ENCODE measurements around the gene TSACC.
"Not testable (repeated sequence)": the region's sequence is repeated elsewhere in the genome, so short reads cannot be mapped to it uniquely, and the experiment has no call there.

Gene TSACC

DNA sequence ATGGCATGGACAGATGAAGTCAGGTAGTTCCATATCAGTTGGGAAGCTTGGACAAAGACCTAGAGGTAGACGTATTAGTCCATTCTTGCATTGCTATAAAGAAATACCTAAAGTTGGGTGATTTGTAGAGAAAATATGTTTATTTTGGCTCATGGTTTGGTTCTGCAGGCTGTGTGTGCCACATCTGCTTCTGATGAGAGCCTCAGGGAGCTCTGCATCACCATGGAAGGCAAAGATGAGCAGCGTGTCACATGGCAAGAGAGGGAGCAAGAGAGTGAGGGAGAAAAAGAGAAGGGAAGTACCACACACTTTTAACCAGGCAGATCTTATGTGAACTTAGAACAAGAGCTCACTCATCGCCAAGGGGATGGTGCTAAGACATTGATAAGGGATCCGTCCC lies 9.0 kb downstream of the TSACC start:
- no peak for DNase-seq

- DNase-seq = not testable (repeated sequence)
Measured at GRCh38 chr1:156352481-156352880, 14.2 kb downstream of the TSACC start.

- DNase-seq = no peak
Measured at GRCh38 chr1:156356262-156356874, 18.0 kb downstream of the TSACC start.

DNA sequence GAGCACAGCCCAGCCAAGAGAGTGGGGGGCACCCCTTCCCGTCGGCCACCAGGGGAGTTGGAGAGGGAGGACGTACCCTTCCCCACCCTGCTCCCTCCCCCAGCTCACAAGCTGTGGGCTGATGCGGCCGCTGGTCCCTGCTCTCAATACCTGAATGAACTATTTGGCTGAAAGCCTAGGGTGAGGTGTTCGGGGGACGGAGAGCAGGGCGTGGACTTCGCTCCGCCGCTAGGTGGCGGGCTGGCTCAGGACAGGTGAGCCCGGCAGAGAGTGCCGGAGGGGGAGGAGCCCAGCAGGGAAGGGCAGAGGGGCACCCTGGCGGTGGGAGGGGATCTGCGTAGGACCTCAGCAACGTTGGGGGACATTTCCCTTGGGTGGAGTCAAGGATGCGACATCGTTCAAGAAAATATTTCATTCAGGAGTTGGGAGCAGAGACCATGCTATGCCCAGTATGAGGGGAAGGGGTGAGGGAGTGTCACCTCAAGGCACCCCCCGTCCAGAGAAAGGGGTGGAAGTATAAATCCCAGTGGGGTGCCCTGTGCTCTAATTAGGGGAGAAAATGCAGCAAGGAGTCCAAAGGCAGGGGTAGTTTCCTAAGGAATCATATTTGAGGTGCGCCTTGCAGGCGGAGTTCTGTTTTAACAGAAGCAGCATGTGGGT lies 18.7 kb downstream of the TSACC start:
- DNase-seq = peak in 1 of 2 experiments; percentile 11

- no peak for DNase-seq
Measured at GRCh38 chr1:156357977-156358376, 19.7 kb downstream of the TSACC start.

DNA sequence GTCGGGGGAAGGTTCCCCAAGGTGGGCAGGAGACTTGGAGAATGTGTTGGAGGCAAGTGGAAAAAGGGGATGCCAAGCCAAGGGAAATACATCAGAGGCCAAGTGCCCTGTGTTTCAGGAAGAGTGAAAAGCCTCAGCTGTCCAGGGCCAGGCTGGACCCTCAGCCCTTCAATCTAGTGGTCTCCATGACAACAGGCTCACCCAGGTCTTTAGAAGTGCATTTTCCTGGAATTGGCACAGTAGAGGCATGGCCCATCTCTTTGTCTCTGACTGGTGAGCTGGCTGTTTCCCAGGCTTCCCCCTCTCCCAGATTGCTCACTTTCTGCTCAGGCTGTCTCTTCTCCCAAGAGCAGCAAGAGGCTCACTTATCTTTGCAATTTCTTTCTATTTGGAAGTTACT lies 20.3 kb downstream of the TSACC start:
- DNase-seq = no peak

- DNase-seq = no peak
Measured at GRCh38 chr1:156359249-156359648, 20.9 kb downstream of the TSACC start.

GRCh38 chr1:156359973-156360372 lies 21.6 kb downstream of the TSACC start:
- no peak for DNase-seq

DNA sequence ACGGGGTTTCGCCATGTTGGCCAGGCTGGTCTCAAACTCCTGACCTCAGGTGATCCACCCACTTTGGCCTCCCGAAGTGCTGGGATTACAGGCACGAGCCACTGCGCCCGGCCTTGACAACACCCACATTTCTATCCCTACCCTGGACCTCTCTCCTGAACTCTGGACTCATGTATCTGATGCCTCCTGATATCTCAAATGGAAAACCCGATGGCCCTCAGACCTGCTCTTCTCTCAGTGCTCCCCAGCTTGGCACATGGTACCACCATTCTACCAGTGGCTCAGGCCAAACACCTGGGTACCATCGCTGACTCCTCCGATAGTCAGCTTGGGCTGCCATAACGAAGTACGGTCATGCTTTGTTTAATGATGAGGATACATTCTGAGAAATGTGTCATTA lies 22.2 kb downstream of the TSACC start:
- DNase-seq = no peak

DNA sequence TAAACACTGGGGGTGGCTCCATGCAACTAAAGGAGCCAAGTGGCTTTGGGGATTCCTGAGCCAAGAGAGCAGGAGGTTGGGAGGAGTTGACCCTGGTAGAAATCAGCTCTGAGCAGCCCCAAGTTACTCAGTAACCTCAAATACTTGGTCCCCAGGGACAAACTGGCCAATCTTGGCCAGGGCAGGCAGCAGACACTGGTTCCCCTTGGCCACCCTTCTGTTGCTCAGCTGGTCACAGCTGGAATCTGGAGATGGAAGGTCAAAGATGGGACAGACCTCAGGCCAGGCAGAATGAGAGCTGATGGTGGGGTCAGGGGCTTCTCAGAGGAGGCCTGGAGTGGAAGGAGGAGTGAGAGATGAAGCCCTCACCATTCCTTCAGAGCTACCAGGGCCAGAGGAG lies 27.4 kb downstream of the TSACC start:
- DNase-seq = no peak

DNA sequence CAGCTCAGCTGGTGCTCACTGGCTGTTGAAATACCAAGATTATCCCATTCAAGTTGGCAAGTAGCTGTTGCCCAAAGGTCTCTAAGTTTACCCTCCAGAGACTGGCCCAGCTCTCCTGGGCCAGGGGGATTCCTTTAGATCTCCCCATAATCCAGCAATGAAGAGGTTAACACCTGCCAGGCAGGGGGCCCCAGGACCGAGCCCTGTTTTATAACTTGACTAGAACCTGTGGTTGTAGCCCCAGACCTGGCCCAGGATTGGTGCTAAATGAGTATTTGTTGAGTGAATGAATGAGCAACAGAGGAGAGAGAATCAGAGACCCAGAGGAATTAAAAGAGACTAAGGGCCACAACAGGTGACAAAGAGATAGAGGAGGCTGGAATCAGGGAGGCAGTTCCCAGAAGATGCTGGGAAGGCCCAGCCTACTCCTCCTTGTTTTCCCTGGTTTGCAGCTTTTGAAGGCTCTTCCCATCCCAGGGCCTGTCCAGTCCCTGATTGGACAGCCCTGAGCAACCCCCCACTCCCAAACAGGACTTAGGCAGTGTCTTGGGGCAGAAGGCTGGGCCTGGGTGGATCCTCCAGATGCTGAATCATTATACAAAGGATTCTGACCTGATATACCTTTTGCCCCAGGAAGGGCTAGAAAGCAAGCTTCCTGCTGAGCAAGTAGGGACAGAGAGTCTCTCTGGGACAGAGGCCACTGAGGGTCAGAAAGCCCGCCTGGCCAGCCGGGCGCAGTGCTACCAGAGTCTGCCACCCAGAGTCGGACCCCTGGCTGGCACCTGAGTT lies 28.2 kb downstream of the TSACC start:
- DNase-seq = no peak

DNA sequence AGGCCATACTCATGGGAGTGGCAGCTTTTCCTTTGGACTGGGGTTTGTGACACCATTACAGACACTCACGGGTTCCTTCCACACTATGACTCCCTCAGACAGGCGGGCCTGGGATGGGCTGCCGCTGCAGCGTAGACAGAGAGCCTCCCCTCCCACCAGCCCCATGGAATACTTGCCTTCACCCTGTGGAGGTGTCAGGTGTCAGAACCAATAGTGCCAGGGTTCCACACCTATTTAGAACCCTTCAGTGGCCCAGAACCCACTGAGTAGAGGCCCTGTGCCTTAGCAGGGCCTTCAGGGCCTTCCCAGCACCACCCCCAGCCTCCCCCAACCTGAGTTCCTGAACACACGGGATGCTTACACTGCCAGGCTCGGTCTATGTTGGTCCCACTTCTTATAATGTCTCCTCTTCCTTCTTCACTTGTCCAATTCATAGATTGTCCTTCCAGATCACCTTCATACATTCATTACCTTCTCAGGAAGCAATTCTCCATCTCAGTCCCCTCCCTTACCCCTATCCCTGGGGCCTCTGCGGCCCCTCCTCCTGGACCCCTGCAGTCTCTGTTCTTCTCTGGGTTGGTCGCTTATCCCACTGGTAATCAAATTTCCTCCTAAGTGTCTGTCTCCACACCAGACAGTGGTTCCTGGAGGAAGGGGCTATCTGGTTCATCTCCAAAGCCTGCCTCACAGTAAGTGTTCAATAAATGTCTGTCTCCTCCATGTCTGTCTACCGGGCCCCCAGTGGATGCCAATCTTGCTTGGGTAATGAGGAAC lies 29.2 kb downstream of the TSACC start:
- no peak for DNase-seq

DNA sequence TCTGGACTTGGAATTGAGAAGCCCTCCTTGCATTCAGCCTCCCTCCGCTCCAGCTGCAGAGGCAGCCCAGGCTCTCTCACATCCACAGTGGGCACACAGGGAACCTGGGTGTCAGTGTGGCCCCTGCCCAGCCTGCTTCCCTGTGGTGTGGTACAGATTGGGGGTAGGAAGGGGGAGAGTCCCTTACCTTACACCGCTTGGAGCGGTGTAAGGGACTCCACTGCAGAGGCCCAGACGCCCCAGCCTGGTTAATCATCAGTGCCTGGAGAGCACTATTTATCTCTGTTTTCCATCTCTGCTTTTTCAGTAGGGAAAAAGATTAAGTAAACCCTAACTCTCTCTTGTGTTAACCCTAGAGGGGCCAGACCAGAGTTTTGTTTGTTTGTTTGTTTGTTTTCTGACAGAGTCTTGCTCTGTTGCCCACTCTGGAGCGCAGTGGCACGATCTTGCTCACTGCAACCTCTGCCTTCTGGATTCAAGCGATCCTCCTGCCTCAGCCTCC lies 29.9 kb downstream of the TSACC start:
- no peak for DNase-seq

DNA sequence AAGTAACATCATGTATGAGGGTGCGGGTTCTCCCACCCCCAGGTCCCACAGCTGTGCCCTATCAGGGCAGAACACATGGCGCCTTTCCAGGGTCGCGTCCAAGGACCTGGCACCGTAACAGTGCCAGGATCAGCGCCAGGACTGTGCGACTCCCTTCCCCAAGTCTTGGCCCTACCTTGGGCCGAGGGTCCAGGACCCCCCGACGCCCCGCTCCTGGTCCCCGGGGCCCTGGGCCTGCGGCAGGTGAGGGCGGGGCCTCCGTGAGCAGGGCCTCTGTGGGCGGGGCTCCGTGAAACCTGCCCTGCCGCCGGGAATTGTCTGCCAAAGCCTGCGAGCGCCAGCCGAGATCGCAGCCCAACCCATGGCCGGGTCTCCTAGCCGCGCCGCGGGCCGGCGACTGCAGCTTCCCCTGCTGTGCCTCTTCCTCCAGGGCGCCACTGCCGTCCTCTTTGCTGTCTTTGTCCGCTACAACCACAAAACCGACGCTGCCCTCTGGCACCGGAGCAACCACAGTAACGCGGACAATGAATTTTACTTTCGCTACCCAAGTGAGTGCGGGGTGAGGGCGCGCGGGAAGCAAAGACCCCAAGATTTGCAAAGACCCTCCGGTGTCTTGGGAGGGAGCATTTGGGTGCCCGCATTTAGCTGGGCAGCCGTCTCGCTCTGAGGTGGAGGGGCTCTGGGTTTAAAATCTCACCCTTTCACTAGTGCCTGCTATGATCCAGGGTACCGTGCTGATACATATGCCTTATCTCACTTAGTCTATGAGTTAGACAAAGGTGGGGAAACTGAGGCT lies 30.8 kb downstream of the TSACC start, which contains the start of gene RHBG:
Gene RHBG, plus strand, starts transcription at position 323 of the 796 bp plus-strand sequence. Its CDS starts 39 bp downstream, at position 362.
- DNase-seq = peak in 1 of 2 experiments; percentile 26

DNA sequence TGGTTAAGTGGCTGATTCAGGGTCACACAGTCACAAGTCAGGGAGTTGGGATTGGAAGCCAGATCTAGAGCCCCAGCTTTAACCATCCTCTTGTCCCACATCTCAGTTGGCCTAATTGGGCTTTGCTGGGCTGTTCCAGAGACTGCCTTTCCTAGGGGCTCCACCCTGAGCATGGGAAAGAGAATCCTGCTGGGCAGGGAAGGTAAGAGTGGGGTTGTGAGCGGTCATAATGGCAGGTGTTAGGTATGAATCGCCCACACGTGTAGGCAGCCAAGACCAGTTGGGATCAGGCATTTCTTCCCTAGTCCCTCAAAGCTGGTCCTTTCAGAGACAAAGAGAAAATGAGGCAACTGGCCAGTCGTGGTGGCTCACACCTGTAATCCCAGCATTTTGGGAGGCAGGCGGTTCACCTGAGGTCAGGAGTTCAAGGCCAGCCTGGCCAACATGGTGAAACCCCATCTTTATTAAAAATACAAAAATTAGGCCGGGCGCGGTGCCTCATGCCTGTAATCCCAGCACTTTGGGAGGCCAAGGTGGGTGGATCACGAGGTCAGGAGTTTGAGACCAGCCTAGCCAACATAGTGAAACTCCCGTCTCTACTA lies 31.5 kb downstream of the TSACC start:
- not testable (repeated sequence) for DNase-seq

DNA sequence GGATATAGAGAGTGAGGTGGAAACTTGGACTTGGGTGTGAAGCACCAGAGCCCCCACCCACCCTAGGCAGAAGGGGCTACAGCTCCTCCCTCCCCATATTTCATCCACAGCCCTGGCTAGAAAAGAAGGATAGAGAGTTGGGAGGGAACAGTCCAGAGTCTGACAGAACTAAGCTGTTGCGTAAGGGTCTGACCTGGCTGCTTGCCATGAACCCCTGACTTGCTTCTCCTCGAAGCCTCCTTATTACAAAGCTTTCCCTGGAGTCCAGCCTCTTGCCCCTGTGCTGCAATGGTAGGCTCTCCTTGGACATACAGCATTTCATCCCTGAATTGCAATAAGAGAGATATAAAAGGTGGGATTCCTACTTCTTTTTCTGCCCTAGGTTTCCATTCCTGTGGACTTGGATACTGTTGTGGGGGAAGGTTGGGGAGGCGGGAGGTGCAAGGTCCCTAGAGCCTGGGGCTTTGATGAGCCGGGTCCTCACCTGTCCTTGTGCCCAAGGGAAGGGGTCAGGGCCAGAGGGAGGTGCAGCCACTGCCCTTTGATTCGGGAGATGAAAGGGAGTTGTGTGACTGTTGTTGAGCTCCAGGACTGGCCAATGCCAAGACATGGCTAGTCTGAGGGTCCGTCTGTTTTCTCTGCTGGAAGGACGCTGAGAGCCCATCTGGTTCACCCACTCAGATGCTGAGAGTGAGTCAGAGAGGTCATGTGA lies 33.4 kb downstream of the TSACC start:
- peak in 1 of 2 experiments; percentile 36 for DNase-seq

GRCh38 chr1:156372265-156372586 lies 33.9 kb downstream of the TSACC start:
- DNase-seq = peak in 1 of 2 experiments; percentile 68

DNA sequence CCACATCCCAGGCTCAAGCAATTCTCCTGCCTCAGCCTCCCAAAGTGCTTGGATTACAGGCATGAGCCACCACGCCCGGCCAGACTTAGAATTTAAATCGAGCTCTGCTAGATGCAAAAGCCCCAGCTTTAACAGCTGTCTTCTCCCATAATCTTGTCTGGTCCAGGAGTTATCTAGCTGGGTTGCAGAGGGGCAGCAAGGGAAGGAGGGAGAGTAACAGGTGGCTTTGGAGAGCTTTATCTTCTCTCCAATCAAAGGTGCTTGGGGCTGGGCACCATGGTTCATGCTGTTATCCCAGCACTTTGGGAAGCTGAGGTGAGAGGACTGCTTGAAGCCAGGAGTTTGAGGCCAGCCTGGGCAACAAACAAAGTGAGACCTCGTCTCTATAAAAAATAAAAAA lies 34.5 kb downstream of the TSACC start:
- no peak for DNase-seq

DNA sequence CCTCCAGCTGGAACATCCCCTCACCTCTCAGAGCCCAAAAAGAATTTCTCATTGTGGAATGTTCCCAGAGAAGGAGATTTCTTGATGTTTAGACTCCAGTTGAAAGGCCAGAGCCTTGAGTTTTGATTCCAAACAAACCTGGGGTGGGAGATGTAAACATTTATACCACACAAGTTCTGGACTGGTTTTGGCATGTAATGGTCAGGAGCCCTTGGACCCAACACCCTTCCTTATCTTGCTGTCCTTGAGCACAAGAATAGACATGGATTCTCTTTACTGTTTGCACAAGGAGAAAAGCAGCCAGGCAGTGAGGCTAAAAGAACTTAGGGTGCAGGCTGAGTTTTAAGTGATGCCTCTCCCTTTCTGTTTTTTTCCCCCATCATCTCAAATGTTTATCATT lies 35.2 kb downstream of the TSACC start:
- no peak for DNase-seq

DNA sequence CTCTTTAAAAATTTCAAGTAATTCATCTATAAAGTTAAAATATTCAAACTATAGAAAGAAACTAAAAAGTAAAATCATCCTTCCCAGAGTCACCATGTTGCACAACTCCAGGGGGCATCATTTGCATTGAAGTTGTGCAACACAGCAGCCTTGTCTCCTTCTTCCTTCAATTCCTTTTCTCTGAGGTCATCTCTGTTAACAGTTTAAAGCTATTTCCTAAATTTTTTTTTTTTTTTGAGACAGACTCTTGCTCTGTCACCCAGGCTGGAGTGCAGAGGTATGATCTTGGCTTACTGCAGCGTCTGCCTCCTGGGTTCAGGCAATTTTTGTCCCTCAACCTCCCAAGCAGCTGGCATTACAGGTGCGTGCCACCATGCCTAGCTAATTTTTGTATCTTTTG lies 37.8 kb downstream of the TSACC start:
- DNase-seq = no peak
